Stomach (tissue), 9 donors: ENCODE results near the gene MYO9A. TPM values are rescaled to one million over a fixed set of nuclear protein-coding genes. Genes with fewer than 3 reads are reported as not detected.

Source experiments
- DNase-seq, 2 donors: peaks; one replicate each; pipeline versions ENCODE4 v3.0.0 to v3.0.0-alpha.2; 2013 to 2019
- H3K27ac ChIP-seq, 5 donors: fragments of 200-600 bp in 4 of 5; sonication (generic) in 4 of 5; one replicate each; pipeline ENCODE4 v1.5.1; 2013 to 2019; ENCODE audit warnings: mild to moderate bottlenecking in 1 of 5, moderate library complexity in 1 of 5
- H3K27me3 ChIP-seq, 3 donors: fragments of 200-600 bp; sonication (generic); one replicate each; pipeline ENCODE4 v1.5.1; 2017 to 2019; ENCODE audit warnings: mixed run types in 1 of 3
- H3K36me3 ChIP-seq, 4 donors: fragments of 200-600 bp; sonication (generic); 1 replicate in 3 of 4; 2 replicates in 1 of 4; pipeline ENCODE4 v1.5.1; 2016 to 2019
- H3K4me1 ChIP-seq, 4 donors: fragments of 200-600 bp; sonication (generic); one replicate each; pipeline ENCODE4 v1.5.1; 2016 to 2019
- H3K4me3 ChIP-seq, 4 donors: fragments of 200-600 bp; sonication (generic) in 3 of 4; one replicate each; pipeline ENCODE4 v1.5.1; 2016 to 2019; ENCODE audit warnings: mild to moderate bottlenecking in 1 of 4
- H3K9me3 ChIP-seq, 4 donors: fragments of 200-600 bp; sonication (generic); one replicate each; pipeline ENCODE4 v1.5.1; 2016 to 2019
- CTCF ChIP-seq, 7 experiments: fragments of 450-650 bp in 4 of 7; fragments of 200-600 bp in 3 of 7; sonication (generic) in 3 of 7; IDR thresholded peaks; one replicate each; pipeline ENCODE4 v1.5.1; 2016 to 2019; ENCODE audit warnings: antibody characterized with exemption in 7 of 7, control low read depth in 2 of 7, mild to moderate bottlenecking in 1 of 7
- EP300 ChIP-seq: sonication (generic); formaldehyde crosslinking; IDR thresholded peaks from one replicate; pipeline ENCODE4 v1.6.1; 2017; ENCODE audit warnings: antibody characterized with exemption
- POLR2A ChIP-seq, 4 donors: fragments of 450-650 bp; IDR thresholded peaks; one replicate each; pipeline ENCODE4 v1.6.1; 2016; ENCODE audit warnings: antibody characterized with exemption in 4 of 4, control low read depth in 2 of 4, mild to moderate bottlenecking in 1 of 4, moderate library complexity in 1 of 4
- POLR2AphosphoS5 ChIP-seq, 3 donors: sonication (generic); formaldehyde crosslinking; IDR thresholded peaks; one replicate each; pipeline ENCODE4 v1.6.1; 2016; ENCODE audit warnings: antibody characterized with exemption in 3 of 3
- WGBS, 5 donors: extraction: QIAGEN DNeasy Blood & Tissue Kit in 3 of 5; methylation state at CpG; one replicate each; pipeline versions ENCODE4 v1.1.5 to v1.1.7; 2013 to 2018; 5-methylcytosine and 5-hydroxymethylcytosine counted together
- intact Hi-C: fragments of 100-400 bp; cut with DNase I; formaldehyde crosslinking; loops from one replicate; pipeline ENCODE4 v1.15.1; 2023; ENCODE audit warnings: low total_unique reads
- polyA plus RNA-seq, 3 donors: library from polyadenylated mRNA; stranded (reverse); fragments of 200-250 nt; gene quantifications; one replicate each; pipeline ENCODE4 v1.2.3, GENCODE V29; 2013
- total RNA-seq, 5 donors: library from RNA; depleted of rRNA; stranded (reverse); fragments of >200 nt; gene quantifications; one replicate each; pipeline versions ENCODE4 v1.1.0 to v1.2.3, GENCODE V29; 2014 to 2016
- donor health status: healthy with polysubstance abuse.
- donor health status: Bipolar disorder and iron deficiency.
- donor health status: healthy.

Gene MYO9A
- total and polyA plus RNA-seq, 8 donors = 2.2 to 120 (median 39.0) TPM

GRCh38 chr15:72096796-72097195 lies 21.2 kb downstream of the MYO9A start:
- Histone ChIP-seq H3K9me3 (no peaks in the 10 kb centered on the region), H3K4me1 (peaks cover 0 to 25% (median 0%) of the 10 kb centered on the region in 4 donors), H3K27ac (no peak overlapping the region), H3K36me3 (no peaks in the 10 kb centered on the region), H3K4me3 (no peak overlapping the region), H3K27me3 (no peaks in the 10 kb centered on the region)
- intact Hi-C loops = no loop called here
- no peak for TF ChIP-seq CTCF (IDR thresholded peaks at IDR 0.05)
- no peak for TF ChIP-seq POLR2AphosphoS5 (IDR thresholded peaks at IDR 0.05)
- no peak for TF ChIP-seq POLR2A (IDR thresholded peaks at IDR 0.05)
- TF ChIP-seq EP300 = no peak
- 86 to 98% (median 95%) methylated on average over 1 of the region's 1 CpG for WGBS, 5 donors
- no peak for DNase-seq

DNA sequence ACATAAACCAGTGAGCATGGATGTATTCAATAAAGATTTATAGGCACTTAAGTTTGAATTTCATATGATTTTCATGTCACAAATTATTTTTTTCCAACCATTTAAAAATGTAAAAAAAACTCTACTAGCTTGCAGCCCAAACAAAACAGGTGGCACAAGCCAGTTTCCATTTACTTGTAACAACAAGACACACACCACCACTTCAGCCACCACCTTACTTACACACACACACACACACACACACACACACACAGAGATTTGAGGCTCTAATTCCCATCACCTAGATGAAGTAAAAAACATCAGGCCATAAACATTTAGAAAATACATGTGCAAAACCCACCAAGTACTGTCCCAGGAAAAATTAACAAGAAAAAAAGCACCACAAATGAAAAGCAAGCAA lies 25.3 kb downstream of the MYO9A start:
- no peaks in the 10 kb centered on the region for H3K9me3 ChIP-seq
- H3K27me3 ChIP-seq = no peaks in the 10 kb centered on the region
- intact Hi-C loops = no loop called here

DNA sequence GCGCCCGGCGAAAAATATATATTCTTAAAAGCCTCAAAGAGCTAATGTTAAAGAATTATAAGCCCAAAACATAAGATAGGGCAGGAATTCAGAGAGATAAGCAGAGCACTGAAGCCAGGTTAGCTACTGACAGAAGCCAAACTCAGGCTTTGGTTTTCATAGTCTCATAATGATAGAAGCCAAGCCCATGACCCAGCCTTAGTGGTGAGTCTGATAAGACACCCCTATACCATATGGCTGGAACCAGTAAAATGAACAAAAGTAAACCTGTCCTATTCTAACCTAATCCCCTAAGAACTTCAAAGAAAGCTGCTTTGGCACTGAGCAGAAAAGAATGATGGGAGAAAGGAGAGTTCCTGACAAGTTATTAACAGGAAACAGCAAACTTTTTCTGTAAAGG lies 25.9 kb downstream of the MYO9A start:
- intact Hi-C loops = no loop called here
- Histone ChIP-seq H3K4me1 (peaks cover 0 to 30% (median under 1%) of the 10 kb centered on the region in 4 donors), H3K9me3 (no peaks in the 10 kb centered on the region), H3K27ac (no peak overlapping the region), H3K4me3 (no peak overlapping the region), H3K36me3 (no peaks in the 10 kb centered on the region), H3K27me3 (no peaks in the 10 kb centered on the region)
- DNase-seq = no peak
- TF ChIP-seq CTCF (IDR thresholded peaks at IDR 0.05) (no peak), POLR2AphosphoS5 (IDR thresholded peaks at IDR 0.05) (no peak), POLR2A (IDR thresholded peaks at IDR 0.05) (no peak), EP300 (no peak)
- WGBS, 5 donors = 85 to 100% (median 96%) methylated on average over 3 of the region's 3 CpGs

More for the DNA sequence above, 25.3 kb downstream of the MYO9A start:
- TF ChIP-seq CTCF (IDR thresholded peaks at IDR 0.05) (no peak), POLR2A (IDR thresholded peaks at IDR 0.05) (no peak), EP300 (no peak), POLR2AphosphoS5 (IDR thresholded peaks at IDR 0.05) (no peak)
- Histone ChIP-seq H3K36me3 (no peaks in the 10 kb centered on the region), H3K4me1 (peaks cover 0 to 25% (median 0%) of the 10 kb centered on the region in 4 donors), H3K27ac (no peak overlapping the region), H3K4me3 (no peak overlapping the region)
- DNase-seq = no peak

GRCh38 chr15:72086920-72087648 lies 30.9 kb downstream of the MYO9A start:
- no peaks in the 10 kb centered on the region for H3K36me3 ChIP-seq
- H3K27ac ChIP-seq = no peak overlapping the region
- H3K4me3 ChIP-seq = no peak overlapping the region
- TF ChIP-seq POLR2AphosphoS5 (IDR thresholded peaks at IDR 0.05) (no peak), EP300 (no peak), CTCF (IDR thresholded peaks at IDR 0.05) (no peak), POLR2A (IDR thresholded peaks at IDR 0.05) (no peak)
- no peaks in the 10 kb centered on the region for H3K9me3 ChIP-seq
- intact Hi-C loops = no loop called here
- 85 to 92% (median 92%) methylated on average over 4 to 9 of the region's 9 CpGs for WGBS, 5 donors
- H3K27me3 ChIP-seq = no peaks in the 10 kb centered on the region
- DNase-seq = no peak
- peaks cover 0 to 17% (median 10%) of the 10 kb centered on the region in 4 donors for H3K4me1 ChIP-seq
